ENCODE results near the gene GPC5. TPM values are rescaled to one million over a fixed set of nuclear protein-coding genes. Genes with fewer than 3 reads are reported as not detected.

GPC5 gene
- total RNA-seq, 1 experiment from 2014 or later: not detected

- no peak for DNase-seq (ENCODE audit: low read depth in 1 of 2, low spot score in 2 of 2)
- Histone ChIP-seq H3K4me3 (no peak overlapping the region), H3K9me3 (replicated peaks) (no peaks in the 10 kb centered on the region), H3K27ac (no peak overlapping the region), H3K27me3 (replicated peaks) (0 out of 2 replicates have a peak, but pooled peaks cover 4% of the 10 kb centered on the region), H3K36me3 (no peaks in the 10 kb centered on the region), H3K4me1 (replicated peaks) (no peaks in the 10 kb centered on the region)
Measured at GRCh38 chr13:92912629-92913028, 1514.2 kb downstream of the GPC5 start.

GRCh38 chr13:92913840-92914239 lies 1515.4 kb downstream of the GPC5 start:
- no peak overlapping the region for H3K27ac ChIP-seq
- DNase-seq (ENCODE audit: low read depth in 1 of 2, low spot score in 2 of 2): no peak
- no peaks in the 10 kb centered on the region for H3K36me3 ChIP-seq
- H3K27me3 ChIP-seq (replicated peaks): 0 out of 2 replicates have a peak, but pooled peaks cover 4% of the 10 kb centered on the region
- H3K4me1 ChIP-seq (replicated peaks): no peaks in the 10 kb centered on the region
- no peak overlapping the region for H3K4me3 ChIP-seq
- no peaks in the 10 kb centered on the region for H3K9me3 ChIP-seq (replicated peaks)

Other genes starting within 250 kb of the GPC5 start
- 1.6 and 3.0 TPM in 2 replicates for gene MIR17HG, start 50.9 kb upstream of the GPC5 start, total RNA-seq (2014; rRNA removed; shearing (Covaris generic))

Data from SJSA1 (cell line).